K562 (cell line): ENCODE results near the gene SLC39A9. TPM values are rescaled to one million over a fixed set of nuclear protein-coding genes. Genes with fewer than 3 reads are reported as not detected.

Experiments
- ATAC-seq: fragments of 200-7000 bp; cut with Tn5 transposase; 3 replicates; pipeline ENCODE4 v1.9.1; 2020; ENCODE audit warnings: moderate library complexity
- BruUV-seq: library from RNA; stranded (reverse); fragments of 400-500 nt; replicated peaks from 2 replicates; lab custom pipeline; 2021; lab: Mats Ljungman, UMichigan
- CTCF ChIA-PET: fragments of 300-600 bp; formaldehyde crosslinking; extraction: SDS; loops from one replicate; lab custom pipeline; 2021; ENCODE audit warnings: low intra/inter-chr PET ratio; lab: Yijun Ruan, JAX
- POLR2A ChIA-PET: fragments of 300-600, 350-650 bp; sonication (Branson Sonifier 250); formaldehyde crosslinking; extraction: SDS; loops from one replicate; lab custom pipeline; 2021; ENCODE audit warnings: antibody characterized with exemption, inconsistent platforms; lab: Yijun Ruan, JAX
- DNase-seq, 4 experiments: peaks; one replicate each; pipeline versions ENCODE4 v3.0.0 to v3.0.0-alpha.2; 2011 to 2018; ENCODE audit warnings: low spot score in 3 of 4, mixed read lengths in 3 of 4; ENCODE audit errors: extremely low read depth in 1 of 4
- FAIRE-seq: peaks from 2 replicates; lab custom pipeline; 2011; peaks lifted over from hg19 to GRCh38; lab: Jason Lieb, UNC
- H2AFZ ChIP-seq: 2 replicates; pipeline ENCODE4 v1.6.0; 2011; ENCODE audit warnings: low read depth, low read length, control low read depth, inconsistent platforms
- H3K27ac ChIP-seq: fragments of 200-600 bp; 3 replicates; pipeline ENCODE4 v1.8.0; 2011; ENCODE audit warnings: low read depth, mild to moderate bottlenecking, control low read depth, inconsistent platforms, low read length, moderate library complexity, mixed read lengths; ENCODE audit errors: extremely low read depth
- H3K27me3 ChIP-seq, 2 experiments: fragments of 300-600 bp in 1 of 2; 2 replicates in 1 of 2; 3 replicates in 1 of 2; pipeline versions ENCODE4 v1.6.0 to v1.8.0; 2011; ENCODE audit warnings: inconsistent platforms in 2 of 2, low read length in 2 of 2, mild to moderate bottlenecking in 1 of 2, mixed read lengths in 1 of 2, moderate library complexity in 1 of 2; ENCODE audit not compliant: control insufficient read depth in 2 of 2, insufficient read depth in 2 of 2
- H3K36me3 ChIP-seq: fragments of 300-600 bp; 3 replicates; pipeline ENCODE4 v1.8.0; 2011; ENCODE audit warnings: mild to moderate bottlenecking, low read length, inconsistent platforms; ENCODE audit not compliant: control insufficient read depth, insufficient read depth
- H3K4me1 ChIP-seq, 2 experiments: fragments of 200-600 bp in 1 of 2; replicated peaks in 1 of 2; 2 replicates in 1 of 2; 3 replicates in 1 of 2; pipeline versions ENCODE4 v1.5.1 to v1.8.0; 2011; ENCODE audit warnings: inconsistent platforms in 2 of 2, low read length in 2 of 2, mild to moderate bottlenecking in 1 of 2, mixed read lengths in 1 of 2, moderate library complexity in 1 of 2; ENCODE audit not compliant: control insufficient read depth in 2 of 2, insufficient read depth in 2 of 2
- H3K4me2 ChIP-seq: 2 replicates; pipeline ENCODE4 v1.6.1; 2011; ENCODE audit warnings: low read length, control low read depth, inconsistent platforms, mixed read lengths; ENCODE audit not compliant: insufficient read depth
- H3K4me3 ChIP-seq: fragments of 200-600 bp; sonication (generic), shearing (Covaris generic); 2 replicates; pipeline ENCODE4 v1.5.1; 2016; ENCODE audit warnings: control low read depth, inconsistent platforms
- H3K79me2 ChIP-seq: fragments of 200-600 bp; 3 replicates; pipeline ENCODE4 v1.8.0; 2011; ENCODE audit warnings: low read length, inconsistent platforms; ENCODE audit not compliant: control insufficient read depth, insufficient read depth
- H3K9ac ChIP-seq, 2 experiments: 2 replicates each; pipeline versions ENCODE4 v1.6.0 to v1.6.1; 2011; ENCODE audit warnings: low read depth in 2 of 2, low read length in 2 of 2, control low read depth in 1 of 2, inconsistent platforms in 1 of 2, mild to moderate bottlenecking in 1 of 2, mixed read lengths in 1 of 2; ENCODE audit not compliant: insufficient read depth in 1 of 2
- H3K9me1 ChIP-seq: one replicate; pipeline ENCODE4 v1.6.0; 2011; ENCODE audit warnings: inconsistent platforms, mild to moderate bottlenecking, low read length, moderate library complexity; ENCODE audit not compliant: control insufficient read depth, insufficient read depth
- H3K9me3 ChIP-seq: replicated peaks from 2 replicates; pipeline ENCODE4 v1.5.1; 2011; ENCODE audit warnings: low read depth, low read length, inconsistent platforms; ENCODE audit not compliant: control insufficient read depth, insufficient read depth
- H4K20me1 ChIP-seq: replicated peaks from 2 replicates; pipeline ENCODE4 v1.6.1; 2011; ENCODE audit warnings: low read length, inconsistent platforms, mixed read lengths; ENCODE audit not compliant: control insufficient read depth, insufficient read depth
- CBFB ChIP-seq: sonication (generic); formaldehyde crosslinking; IDR thresholded peaks from 2 replicates; pipeline ENCODE4 v1.4.0; 2020; ENCODE audit warnings: mild to moderate bottlenecking, missing genetic modification reagents
- CEBPB ChIP-seq: fragments of 450-650 bp; IDR thresholded peaks from 2 replicates; pipeline ENCODE4 v1.6.1; 2016; ENCODE audit warnings: missing genetic modification characterization, missing compliant biosample characterization
- CHD1 ChIP-seq: fragments of 200-600 bp; sonication (generic); IDR thresholded peaks from one replicate; pipeline ENCODE4 v1.6.1; 2012; ENCODE audit warnings: mild to moderate bottlenecking, moderate library complexity, low read length, inconsistent platforms
- HMG20B ChIP-seq: fragments of 250-450 bp; sonication (Bioruptor Pico); IDR thresholded peaks from 2 replicates; pipeline ENCODE4 v1.5.0; 2021; ENCODE audit warnings: mild to moderate bottlenecking
- IRF9 ChIP-seq: fragments of 450-650 bp; IDR thresholded peaks from 2 replicates; pipeline ENCODE4 v1.6.1; 2016; ENCODE audit warnings: missing biosample characterization, missing genetic modification characterization
- JUN ChIP-seq, 2 experiments: sonication (generic) in 1 of 2; formaldehyde crosslinking in 1 of 2; IDR thresholded peaks; 2 replicates each; pipeline versions ENCODE4 v1.6.1 to v1.8.0; 2012 to 2022; ENCODE audit warnings: borderline replicate concordance in 2 of 2, mild to moderate bottlenecking in 2 of 2, improper control_type of control experiment in 1 of 2, low read depth in 1 of 2, low read length in 1 of 2, missing genetic modification reagents in 1 of 2
- KDM2B ChIP-seq: fragments of 250-450 bp; sonication (Bioruptor Pico); IDR thresholded peaks from 2 replicates; pipeline ENCODE4 v1.8.0; 2021; ENCODE audit warnings: mild to moderate bottlenecking, moderate library complexity
- MBD1 ChIP-seq: fragments of 250-450 bp; sonication (Bioruptor Pico); IDR thresholded peaks from 2 replicates; pipeline ENCODE4 v1.8.0; 2022; ENCODE audit warnings: inconsistent platforms
- MYBL2 ChIP-seq, 2 experiments: fragments of 450-650 bp in 1 of 2; sonication (generic) in 1 of 2; formaldehyde crosslinking in 1 of 2; IDR thresholded peaks; 2 replicates each; pipeline versions ENCODE4 v1.6.1 to v1.8.1; 2017 to 2022; ENCODE audit warnings: borderline replicate concordance in 1 of 2, inconsistent platforms in 1 of 2, low read depth in 1 of 2, mild to moderate bottlenecking in 1 of 2, missing genetic modification reagents in 1 of 2, moderate library complexity in 1 of 2
- NFIC ChIP-seq: fragments of 450-650 bp; IDR thresholded peaks from 2 replicates; pipeline ENCODE4 v1.6.1; 2017; ENCODE audit warnings: mild to moderate bottlenecking, inconsistent platforms
- RAD21 ChIP-seq, 2 experiments: fragments of 250-450 bp in 1 of 2; fragments of 450-650 bp in 1 of 2; sonication (Bioruptor Pico) in 1 of 2; formaldehyde crosslinking in 1 of 2; IDR thresholded peaks in 1 of 2; conservative IDR thresholded peaks in 1 of 2; 2 replicates each; pipeline versions ENCODE4 v1.4.0 to v1.8.0; 2020 to 2022; ENCODE audit warnings: mild to moderate bottlenecking in 2 of 2, moderate library complexity in 1 of 2
- RAD51 ChIP-seq: fragments of 450-650 bp; IDR thresholded peaks from 2 replicates; pipeline ENCODE4 v1.7.1; 2016; ENCODE audit warnings: low read depth, mild to moderate bottlenecking, borderline replicate concordance
- SP1 ChIP-seq: sonication (generic); formaldehyde crosslinking; IDR thresholded peaks from 2 replicates; pipeline ENCODE4 v1.8.1; 2022; ENCODE audit warnings: mild to moderate bottlenecking, missing genetic modification reagents
- ZNF134 ChIP-seq: fragments of 250-450 bp; sonication (Bioruptor Pico); conservative IDR thresholded peaks from 2 replicates; pipeline ENCODE4 v1.4.0; 2020
- ZNF146 ChIP-seq: IDR thresholded peaks from one replicate; pipeline ENCODE4 v1.6.1; 2018; ENCODE audit warnings: missing compliant biosample characterization; ENCODE audit not compliant: unreplicated experiment
- ZNF165 ChIP-seq: fragments of 250-450 bp; sonication (Bioruptor Pico); IDR thresholded peaks from 2 replicates; pipeline ENCODE4 v1.4.0; 2020; ENCODE audit warnings: borderline replicate concordance
- ZNF280B ChIP-seq: fragments of 250-450 bp; sonication (Bioruptor Pico); IDR thresholded peaks from 2 replicates; pipeline ENCODE4 v1.5.1; 2021; ENCODE audit warnings: mild to moderate bottlenecking
- ZNF766 ChIP-seq: fragments of 200-800 bp; sonication (Bioruptor generic); conservative IDR thresholded peaks from 2 replicates; pipeline ENCODE4 v1.6.1; 2016; ENCODE audit warnings: missing genetic modification characterization, missing compliant biosample characterization
- ZZZ3 ChIP-seq: fragments of 450-650 bp; IDR thresholded peaks from 2 replicates; pipeline ENCODE4 v1.6.1; 2016; ENCODE audit warnings: antibody characterized with exemption, mild to moderate bottlenecking, moderate library complexity
- WGBS: fragments of 100-300 bp; shearing (Covaris generic); methylation state at CpG from one replicate; pipeline ENCODE4 v1.1.6; 2016; ENCODE audit warnings: low coverage, mixed read lengths; ENCODE audit not compliant: insufficient coverage; ENCODE audit errors: missing lambda C conversion rate; 5-methylcytosine and 5-hydroxymethylcytosine counted together
- in situ Hi-C: fragments of 300-500 bp; cut with MboI; formaldehyde crosslinking; loops from 4 replicates; pipeline ENCODE4 v1.15.0; 2018; ENCODE audit warnings: inconsistent platforms, mixed read lengths
- intact Hi-C: fragments of 100-400 bp; cut with micrococcal nuclease; formaldehyde crosslinking; loops from 2 replicates; pipeline ENCODE4 v1.14.2; 2022
- polyA plus RNA-seq, 8 experiments: library from polyadenylated mRNA; depleted of rRNA in 4 of 8; stranded (reverse) in 5 of 8; unstranded in 3 of 8; fragments of >200 nt; fragmentation: Nextera tagmentation in 2 of 8; fragmentation: Illumina TruSeq in 1 of 8; extraction: Ambion mirVana in 2 of 8; extraction: Trizol in 1 of 8; gene quantifications; 2 replicates each; pipeline versions ENCODE4 v1.2.1 to v1.2.3, GENCODE V29; 2011 to 2014; ENCODE audit warnings: inconsistent platforms in 1 of 8, missing spikeins in 1 of 8
- total RNA-seq, 7 experiments: library from RNA; depleted of rRNA in 6 of 7; stranded (reverse); fragments of >200 nt in 6 of 7; fragmentation: Illumina TruSeq in 2 of 7; extraction: Trizol in 2 of 7; gene quantifications; 2 replicates each; pipeline versions ENCODE4 v1.2.1 to v1.2.3, GENCODE V29; 2011 to 2021; ENCODE audit warnings: low replicate concordance in 1 of 7

SLC39A9 gene
- total and polyA plus RNA-seq, 9 of the 15 experiments (the other 6 are each of a cell fraction or from before 2014, with no cell fraction given), result 18.4 to 66.0 (median 32.5) TPM

DNA sequence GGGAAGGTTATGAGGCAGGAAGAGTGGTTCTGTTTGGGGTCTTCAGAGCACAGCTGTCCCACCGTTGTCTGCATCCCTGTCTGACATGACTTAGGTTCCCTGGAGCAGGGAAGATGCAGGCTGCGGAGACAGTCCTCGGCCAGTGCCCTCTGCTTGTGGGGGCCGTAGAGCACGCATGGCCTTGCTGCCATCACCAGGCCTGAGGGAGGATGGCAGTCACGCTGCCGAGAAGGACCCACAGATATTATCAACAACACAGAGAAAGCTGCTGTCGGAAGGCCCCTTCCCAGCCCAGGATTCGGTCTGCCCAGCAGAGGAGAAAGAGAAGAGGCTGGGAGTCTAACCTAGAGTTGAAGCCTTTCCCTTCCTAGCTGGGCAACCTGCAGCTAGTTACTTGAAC is 35.4 kb upstream of the SLC39A9 start (continued):
- TF ChIP-seq KDM2B (CRISPR knock-in tag), result no peak
- TF ChIP-seq MYBL2 (IDR thresholded peaks at IDR 0.05; ENCODE audit: low read depth), result no peak
- TF ChIP-seq MYBL2 (CRISPR knock-in tag; IDR thresholded peaks at IDR 0.05; ENCODE audit: borderline replicate concordance), result no peak
- TF ChIP-seq RAD21 (CRISPR knock-in tag; conservative IDR thresholded peaks at IDR 0.05 in 1 of 2, IDR thresholded peaks at IDR 0.05 in 1 of 2), result peak in 1 of 2 experiments; percentile 33; a peak in 2 of 4 replicates
- no peak for TF ChIP-seq MBD1
- TF ChIP-seq CHD1, result no peak
- TF ChIP-seq ZNF146, result no peak
- TF ChIP-seq CBFB (CRISPR knock-in tag), result no peak
- no peak for TF ChIP-seq JUN (IDR thresholded peaks at IDR 0.05; ENCODE audit: borderline replicate concordance, low read depth, low read length)
- TF ChIP-seq JUN (CRISPR knock-in tag; IDR thresholded peaks at IDR 0.05; ENCODE audit: borderline replicate concordance), result no peak

GRCh38 chr14:69363964-69364363 is 34.5 kb upstream of the SLC39A9 start:
- Histone ChIP-seq H2AFZ (no peak overlapping the region), H4K20me1 (no peaks in the 10 kb centered on the region; the same call in 1 of the 2 replicates), H3K36me3 (no peaks in the 10 kb centered on the region), H3K9me3 (no peaks in the 10 kb centered on the region), H3K4me1 (no peaks in the 10 kb centered on the region), H3K9ac (no peak overlapping the region), H3K27me3 (peaks cover 2 to 14% of the 10 kb centered on the region in 2 experiments; a peak in 2 of 5 replicates), H3K79me2 (no peaks in the 10 kb centered on the region), H3K4me3 (no peak overlapping the region), H3K27ac (no peak overlapping the region), H3K9me1 (no peaks in the 10 kb centered on the region), H3K4me2 (no peak overlapping the region)
- ChIA-PET POLR2A (no interaction called here), CTCF (no interaction called here)
- in situ Hi-C loops, result no loop called here
- ATAC-seq (no peak), DNase-seq (no peak), FAIRE-seq (no peak)
- TF ChIP-seq ZNF766 (CRISPR knock-in tag) (no peak), ZZZ3 (no peak), ZNF134 (CRISPR knock-in tag) (no peak), CEBPB (tag) (no peak), IRF9 (tag) (no peak), HMG20B (CRISPR knock-in tag) (no peak), RAD51 (no peak), NFIC (no peak), ZNF280B (CRISPR knock-in tag) (no peak), SP1 (CRISPR knock-in tag) (no peak), ZNF165 (CRISPR knock-in tag) (no peak)
- no TSS peak for BruUV-seq
- 3% methylated on average over 4 of the region's 4 CpGs for WGBS
- intact Hi-C loops, result no loop called here
